ENCODE results near the gene SPATA17.
"Not testable (repeated sequence)": the region's sequence is repeated elsewhere in the genome, so short reads cannot be mapped to it uniquely, and the experiment has no call there.

SPATA17 gene, protein sequence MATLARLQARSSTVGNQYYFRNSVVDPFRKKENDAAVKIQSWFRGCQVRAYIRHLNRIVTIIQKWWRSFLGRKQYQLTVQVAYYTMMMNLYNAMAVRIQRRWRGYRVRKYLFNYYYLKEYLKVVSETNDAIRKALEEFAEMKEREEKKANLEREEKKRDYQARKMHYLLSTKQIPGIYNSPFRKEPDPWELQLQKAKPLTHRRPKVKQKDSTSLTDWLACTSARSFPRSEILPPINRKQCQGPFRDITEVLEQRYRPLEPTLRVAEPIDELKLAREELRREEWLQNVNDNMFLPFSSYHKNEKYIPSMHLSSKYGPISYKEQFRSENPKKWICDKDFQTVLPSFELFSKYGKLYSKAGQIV

DNA sequence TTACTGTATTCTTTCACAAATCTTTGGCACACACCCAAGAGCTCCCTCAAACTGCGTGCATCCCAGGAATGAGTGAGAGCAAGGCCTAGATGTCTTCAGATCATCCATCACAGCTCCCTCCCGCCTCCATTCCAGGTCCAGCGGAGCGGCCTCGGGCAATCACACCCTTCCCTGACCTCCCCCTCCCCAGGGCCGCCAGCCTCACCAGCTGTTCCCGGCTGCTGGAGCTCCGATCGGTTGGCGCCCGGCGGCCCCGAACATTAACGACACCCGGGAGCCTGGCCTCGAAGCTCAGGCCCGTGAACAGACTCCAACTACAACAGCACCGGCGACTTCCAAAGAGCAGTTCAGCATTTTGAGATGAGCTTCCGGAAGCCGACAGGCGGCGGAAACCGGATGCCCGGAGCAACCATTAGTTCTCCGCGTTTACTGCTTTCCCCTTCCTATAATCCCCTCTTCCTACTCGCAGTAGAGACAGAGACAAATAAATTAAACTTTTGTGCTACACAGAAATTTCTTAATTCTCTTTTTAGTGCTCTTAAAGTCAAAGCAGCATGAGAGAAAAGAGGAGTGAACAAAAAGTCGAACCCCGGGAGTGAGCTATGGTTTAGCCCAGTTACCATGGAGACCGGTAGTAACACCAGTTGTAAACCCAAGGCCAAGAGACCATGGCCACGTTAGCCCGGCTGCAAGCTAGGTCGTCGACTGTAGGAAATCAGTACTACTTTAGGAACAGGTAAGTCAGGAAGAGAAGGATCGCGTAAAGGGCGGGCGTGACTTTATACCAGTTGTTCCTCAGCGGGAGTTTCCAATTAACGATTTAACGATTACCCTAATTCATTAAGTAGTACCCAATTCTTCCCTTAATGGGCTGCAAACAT is at the start of gene SPATA17, which contains the start of gene GPATCH2:
TSS of gene SPATA17 (plus strand) at position 634 of the 881 bp plus-strand sequence. CDS start at position 669, 35 bp downstream.
TSS of gene GPATCH2 (minus strand) at position 380 of the 881 bp plus-strand sequence. CDS start at position 261, 119 bp downstream.
- peak; percentile 71 for DNase-seq

DNA sequence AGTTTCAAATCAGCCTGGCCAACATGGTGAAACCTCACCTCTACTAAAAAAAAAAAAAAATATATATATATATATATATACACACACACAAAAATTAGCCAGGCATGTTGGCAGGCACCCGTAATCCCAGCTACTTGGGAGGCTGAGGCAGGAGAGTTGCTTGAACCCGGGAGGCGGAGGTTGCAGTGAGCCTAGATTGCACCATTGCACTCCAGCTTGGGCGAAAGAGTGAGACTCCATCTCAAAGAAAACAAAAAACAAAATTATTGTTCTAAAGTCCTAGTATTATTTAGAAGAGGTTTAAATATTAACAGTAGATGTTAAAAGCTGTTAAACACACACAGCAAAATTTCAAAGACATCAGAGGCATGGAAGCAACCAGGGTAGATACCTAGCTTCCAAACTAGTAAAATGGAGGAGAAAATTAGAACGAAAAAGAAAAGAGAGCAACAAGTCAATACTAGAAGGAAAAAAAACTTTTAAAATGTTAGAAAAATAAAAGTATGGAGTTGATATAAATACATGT is 46.8 kb upstream of the SPATA17 start:
- DNase-seq: not testable (repeated sequence)

DNA sequence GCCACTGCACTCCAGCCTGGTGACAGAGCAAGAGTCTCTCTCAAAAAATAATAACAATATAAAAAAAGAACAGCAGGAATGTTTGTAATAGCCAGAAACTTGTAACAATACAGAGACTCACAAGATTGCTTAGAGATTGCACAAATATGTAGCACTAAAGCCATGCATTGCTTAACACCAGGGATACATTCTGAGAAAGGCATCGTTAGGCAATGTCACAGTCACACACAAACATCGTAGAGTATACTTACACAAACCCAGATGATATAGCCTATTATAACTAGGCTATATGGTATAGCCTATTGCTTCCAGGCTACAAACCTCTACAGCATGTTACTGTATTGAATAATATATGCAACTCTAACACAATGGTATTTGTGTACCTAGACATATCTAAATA is 45.6 kb upstream of the SPATA17 start:
- DNase-seq: no peak

DNA sequence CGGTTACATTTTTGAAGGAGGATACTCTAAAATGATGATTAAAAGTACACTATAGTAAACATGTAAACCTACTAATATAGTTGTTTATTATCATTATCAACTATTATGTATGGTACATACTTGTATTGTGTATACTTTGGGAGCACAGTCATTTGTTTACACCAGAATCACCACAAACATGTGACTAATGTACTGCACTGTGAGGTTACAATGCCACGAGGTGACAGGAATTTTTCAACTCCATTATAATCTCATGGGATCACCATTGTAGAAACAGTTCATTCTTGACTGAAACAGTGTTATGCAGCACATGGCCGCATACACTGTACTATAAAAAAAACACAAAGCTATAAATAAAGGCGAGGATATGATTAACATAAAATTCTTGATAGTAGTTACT is 44.6 kb upstream of the SPATA17 start:
- no peak for DNase-seq

DNA sequence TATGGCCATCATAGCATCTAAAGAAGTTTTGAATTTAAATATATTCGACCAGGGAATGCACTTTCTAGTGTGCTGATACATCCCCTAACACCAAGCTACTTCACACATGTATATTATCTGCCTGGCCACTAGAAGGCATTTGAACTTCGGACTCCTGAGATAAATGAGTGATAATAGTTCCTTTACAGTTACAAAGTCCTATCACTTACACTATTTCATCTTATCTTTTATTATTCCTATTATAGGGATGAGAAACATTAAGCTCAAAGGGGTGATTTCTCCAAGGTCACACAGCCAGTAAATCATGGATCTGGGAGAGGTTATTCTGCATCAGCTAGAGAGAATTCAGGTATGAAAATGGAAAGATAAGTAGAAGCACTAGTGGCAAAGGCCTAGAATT is 40.5 kb upstream of the SPATA17 start:
- no peak for DNase-seq

DNA sequence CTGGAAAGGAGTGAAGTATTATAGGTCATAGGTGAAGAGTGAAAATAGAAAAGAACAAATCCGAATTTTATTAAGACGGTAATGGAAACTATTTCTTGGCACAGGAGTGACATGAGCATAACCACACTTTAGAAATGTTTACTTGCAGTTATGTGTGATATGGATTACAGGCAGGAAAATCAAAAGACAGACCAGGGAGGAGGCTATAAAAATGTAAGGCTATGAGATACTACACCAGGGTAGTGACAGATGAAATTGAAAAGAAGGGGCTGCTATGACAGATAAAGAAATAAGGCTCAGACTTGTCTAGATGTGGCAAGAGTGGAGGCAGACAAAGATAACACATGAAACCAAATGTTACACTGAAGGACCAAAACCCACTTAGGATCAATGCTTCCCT is 32.0 kb upstream of the SPATA17 start:
- no peak for DNase-seq

DNA sequence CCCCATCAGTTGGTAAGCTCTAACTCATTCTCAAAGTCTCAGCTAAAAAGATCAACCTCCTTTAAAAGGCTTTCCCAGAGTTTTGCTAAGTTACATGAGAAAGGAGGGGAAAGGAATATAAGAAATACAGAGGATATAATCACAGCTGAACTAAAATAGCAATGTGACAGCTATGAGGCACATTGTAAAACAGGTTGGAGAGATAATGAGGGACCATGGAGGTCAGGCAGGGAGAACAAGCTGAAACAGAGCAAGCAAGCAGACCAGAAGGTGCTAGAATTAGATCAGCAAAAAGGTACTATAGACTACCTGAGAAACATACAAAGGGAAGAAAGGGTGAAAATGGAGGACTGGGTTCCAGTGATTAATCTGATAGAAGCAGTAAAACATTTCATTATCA is 28.8 kb upstream of the SPATA17 start:
- DNase-seq: no peak

DNA sequence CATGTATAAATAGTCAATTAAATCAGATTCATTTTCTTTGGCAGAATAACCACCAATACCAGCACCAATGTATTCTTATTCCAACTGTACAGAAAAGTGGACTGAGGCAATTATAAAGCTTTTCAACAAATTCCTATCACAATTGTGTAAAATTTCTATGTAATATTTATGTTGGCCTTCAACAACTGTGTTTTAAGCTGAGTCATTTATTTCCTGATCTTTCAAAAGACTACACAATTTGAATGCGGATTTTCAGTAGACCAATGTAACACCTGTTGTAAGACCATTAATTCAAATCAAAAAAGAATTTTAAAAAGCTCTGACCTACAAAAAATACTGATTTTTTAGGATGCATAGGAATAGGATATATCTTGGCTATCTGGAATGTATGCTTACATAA is 25.8 kb upstream of the SPATA17 start:
- no peak for DNase-seq

DNA sequence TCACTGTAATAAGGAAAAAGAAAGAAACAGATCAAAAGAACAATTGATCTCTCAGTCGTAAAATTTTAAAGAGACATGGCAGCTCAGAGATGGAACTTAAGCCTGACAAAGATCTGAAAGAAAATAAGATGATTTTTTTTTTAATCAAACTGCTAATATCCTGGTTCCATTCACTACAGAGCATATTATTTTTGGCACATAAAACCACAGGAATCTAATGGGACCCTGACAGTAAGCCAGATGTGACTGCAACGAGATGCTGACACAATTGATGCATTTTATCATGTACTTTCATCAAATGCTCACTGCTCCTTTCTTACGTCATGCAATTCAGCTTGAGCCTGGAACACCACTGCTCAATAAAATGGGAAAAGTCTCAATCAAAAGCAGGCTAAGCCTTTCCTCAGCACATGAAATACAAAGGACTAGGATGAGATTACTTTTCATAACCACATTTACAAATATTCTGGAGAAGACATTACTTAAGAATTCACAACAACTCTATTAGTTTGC is 16.9 kb upstream of the SPATA17 start:
- no peak for DNase-seq

DNA sequence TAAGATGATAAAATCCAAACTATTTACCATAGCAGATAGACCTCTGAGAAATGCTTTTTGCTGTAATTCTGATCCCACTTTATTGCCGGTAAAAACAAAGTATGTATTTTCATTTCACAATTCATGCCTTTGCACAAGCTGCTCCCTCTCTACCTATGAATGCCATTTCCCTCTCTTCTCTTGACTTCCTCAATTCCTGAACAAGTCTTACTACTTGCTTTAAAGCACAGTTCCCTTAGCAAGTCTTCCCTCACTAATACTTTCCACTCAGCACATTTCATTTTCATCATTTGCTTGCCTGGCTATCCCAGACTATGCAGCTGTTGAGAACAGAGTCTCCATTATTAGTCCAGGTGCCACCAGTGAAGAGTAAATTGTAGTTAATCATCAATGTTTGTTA is 14.0 kb upstream of the SPATA17 start:
- DNase-seq: no peak

DNA sequence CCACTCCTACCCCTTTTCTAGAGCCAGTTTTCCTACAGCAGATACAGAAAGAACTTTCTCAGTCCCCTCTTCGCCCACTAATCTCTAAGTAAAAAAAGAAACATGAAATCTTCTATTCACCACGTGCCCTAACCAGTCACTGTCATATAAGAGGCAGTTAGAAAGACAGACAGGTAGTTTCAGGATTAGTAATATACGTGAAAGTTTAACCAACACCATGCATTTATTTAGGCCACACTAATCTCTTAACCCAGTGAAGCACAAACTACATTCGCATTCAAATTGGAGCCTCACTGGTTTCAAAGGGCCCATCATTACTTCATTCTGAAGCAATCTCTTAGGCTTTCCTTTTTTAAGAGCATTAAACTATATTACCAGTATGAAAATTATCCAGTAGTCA is 10.3 kb upstream of the SPATA17 start:
- no peak for DNase-seq

DNA sequence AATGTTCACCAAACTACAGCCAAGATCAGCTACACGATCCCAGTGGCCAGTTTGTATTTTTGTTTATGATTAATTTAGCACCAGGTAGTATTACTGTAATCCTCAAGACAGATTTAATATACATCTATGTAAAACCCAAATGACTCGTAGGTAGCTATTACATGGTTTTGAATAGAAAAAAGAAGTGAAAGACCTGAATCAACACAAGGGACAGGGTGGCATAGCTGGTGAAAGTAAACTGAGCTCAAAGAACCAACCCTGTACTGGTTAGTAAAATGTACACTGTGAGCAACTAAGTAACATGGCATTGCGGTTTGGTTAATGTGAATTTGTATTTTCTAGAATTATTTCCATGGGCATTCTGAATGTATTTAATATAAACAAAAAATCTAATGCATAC is 9.1 kb upstream of the SPATA17 start:
- no peak for DNase-seq

DNA sequence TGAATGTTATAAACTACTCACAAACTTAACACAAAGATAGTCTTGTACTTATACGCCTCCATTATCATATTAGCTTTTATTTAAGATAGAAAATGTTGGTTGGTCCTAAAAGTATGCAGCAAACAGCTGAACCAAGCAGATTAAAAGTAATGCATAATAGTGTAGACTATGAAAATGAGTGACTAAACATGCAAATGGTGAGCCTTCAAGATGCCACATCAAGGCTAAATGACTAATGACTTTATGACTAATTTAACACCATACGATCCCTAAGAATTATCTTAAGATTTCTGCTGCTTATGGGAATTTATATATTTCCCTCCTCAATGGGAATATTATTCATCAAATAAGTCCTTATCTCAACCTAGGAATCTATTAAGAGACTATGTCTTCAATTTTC is 4.8 kb upstream of the SPATA17 start:
- DNase-seq: no peak

DNA sequence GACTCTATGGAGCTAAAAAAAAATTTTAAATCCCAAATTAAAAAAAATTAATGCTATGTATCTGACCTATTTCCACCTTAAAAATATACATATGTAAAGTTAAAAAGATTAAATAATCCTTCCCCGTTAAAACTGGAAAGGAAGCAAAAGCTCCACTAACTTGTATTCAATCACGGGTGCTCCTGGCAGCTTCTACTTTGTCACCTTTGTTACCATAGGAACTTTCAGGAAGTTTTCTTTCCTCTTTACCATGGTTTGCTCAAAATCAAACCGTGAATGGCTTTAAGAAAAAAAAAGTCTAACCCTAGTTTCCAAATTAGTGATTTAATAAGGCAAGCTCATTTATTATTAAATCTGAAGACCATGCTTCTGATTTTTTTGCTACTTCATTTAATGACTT is 3.7 kb upstream of the SPATA17 start:
- DNase-seq: no peak

DNA sequence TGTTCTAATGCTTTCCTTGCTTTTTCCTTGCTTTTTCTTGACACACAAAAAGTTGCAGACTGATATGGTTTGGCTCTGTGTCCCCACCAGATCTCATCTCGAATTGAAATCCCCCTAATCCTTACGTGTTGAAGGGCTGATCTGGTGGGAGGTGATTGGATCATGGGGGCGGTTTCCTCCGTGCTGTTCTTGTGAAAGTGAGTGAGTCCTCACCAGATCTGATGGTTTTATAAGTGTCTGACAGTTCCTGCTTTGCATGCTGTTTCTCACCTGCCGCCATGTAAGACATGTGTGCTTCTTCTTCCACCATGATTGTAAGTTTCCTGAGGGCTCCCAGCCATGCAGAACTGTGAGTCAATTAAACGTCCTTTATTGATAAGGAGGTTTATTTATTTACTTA is 11.3 kb downstream of the SPATA17 start:
- no peak for DNase-seq

DNA sequence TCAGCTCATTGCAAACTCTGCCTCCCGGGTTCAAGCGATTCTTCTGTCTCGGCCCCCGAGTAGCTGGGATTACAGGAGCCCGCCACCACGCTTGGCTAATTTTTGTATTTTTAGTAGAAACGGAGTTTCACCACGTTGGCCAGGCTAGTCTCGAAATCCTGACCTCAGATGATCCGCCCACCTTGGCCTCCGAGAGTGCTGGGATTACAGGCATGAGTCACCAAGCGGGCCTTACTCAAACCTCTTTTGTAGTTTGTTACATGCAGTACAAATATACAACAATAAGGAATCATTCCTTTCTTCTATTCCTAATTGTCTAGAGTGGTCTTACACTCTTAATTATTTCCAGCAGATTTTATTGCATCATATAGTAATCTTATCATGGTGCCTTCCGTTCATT is 16.6 kb downstream of the SPATA17 start:
- no peak for DNase-seq

DNA sequence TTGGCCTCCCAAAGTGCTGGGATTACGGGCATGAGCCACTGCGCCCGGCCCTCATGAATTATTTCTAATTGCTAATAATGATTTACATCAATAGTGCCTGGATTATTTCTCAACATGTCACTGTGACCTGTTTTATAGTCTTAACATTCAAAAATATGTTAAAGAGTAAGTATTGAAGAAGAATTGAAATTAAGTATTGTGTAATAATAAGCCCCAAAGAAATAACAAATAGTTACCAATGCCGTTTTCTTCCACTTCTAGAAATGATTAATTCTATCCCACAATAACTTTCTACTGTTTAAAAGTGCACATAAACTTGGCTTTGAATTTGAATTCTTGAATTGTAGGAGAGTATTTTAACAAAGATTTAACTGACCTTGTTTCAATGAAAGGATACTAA is 19.5 kb downstream of the SPATA17 start:
- DNase-seq: no peak

DNA sequence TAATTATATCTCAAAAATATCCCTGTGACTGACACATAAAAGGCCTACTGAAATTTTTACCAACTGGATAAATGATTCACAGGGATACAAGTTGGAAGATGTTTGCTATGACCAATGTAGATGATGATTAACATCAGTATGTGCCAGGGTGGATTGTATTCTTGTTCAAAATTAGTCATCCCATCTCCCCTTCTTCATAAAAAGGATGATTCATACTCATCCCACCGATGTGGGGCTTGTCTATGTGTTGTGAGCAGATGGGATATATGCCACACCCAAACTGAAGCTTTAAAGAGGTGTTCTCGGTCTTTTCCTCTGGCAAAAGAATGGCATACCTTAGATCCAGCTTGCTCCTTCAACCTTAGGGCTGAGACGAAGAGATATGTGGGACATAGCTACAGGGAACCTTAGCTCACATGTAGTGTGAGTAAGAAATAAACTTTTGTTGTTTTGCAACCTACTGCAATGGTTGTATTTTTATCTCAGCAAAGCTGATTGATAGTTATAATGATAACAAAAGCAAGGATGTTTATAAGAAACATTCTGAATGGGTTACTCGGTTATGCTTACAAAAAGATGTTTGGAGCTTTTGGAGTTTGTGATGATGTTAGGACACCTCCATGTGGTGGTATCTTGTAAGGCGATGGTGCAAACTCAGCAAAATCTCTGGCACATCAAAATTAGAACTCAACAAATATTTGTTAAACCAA is 29.4 kb downstream of the SPATA17 start:
- no peak for DNase-seq

DNA sequence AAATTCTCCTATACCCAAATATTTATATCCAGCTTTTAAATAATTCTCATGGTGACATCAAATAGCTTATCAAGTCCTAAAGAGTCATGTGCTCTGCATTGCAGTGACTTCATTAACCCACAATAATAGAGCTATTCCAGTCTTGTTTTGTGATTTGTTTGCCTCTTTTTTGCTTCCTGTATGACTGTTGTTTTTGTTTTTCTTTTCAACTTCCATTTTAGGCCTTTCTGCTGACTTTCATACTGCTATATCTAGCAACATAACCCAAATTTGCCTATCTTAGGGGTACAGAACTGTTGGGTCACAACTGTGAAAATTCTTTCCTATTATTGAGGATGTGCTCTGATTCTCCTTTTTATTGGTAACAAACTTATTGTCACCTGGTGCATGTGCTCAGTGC is 30.3 kb downstream of the SPATA17 start:
- no peak for DNase-seq

DNA sequence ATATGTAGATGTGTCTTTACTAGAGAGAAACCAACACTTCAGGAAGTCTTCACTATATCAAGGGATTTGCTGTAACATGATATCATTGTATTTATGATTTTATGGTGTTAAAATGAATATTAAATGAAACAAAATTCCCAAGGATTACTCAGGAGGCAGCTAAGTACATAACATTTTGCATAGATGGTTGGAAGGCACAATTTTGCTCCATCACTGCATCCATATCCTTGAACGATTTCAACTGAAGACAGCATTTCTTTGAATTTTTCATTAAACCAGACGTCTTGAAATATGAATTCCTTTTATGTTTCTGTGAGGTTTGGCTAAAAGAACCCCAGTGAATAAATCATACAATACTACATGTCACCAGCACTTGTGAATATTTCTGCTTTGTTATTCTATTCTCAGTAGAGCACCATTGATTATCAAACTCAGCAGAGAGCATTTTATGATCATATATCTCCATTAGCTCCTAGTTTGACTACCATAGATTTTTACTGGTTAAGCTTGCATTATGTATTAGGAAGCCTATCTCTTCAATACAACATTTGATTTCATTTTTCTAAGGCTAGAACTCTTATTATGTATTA is 37.3 kb downstream of the SPATA17 start:
- no peak for DNase-seq

DNA sequence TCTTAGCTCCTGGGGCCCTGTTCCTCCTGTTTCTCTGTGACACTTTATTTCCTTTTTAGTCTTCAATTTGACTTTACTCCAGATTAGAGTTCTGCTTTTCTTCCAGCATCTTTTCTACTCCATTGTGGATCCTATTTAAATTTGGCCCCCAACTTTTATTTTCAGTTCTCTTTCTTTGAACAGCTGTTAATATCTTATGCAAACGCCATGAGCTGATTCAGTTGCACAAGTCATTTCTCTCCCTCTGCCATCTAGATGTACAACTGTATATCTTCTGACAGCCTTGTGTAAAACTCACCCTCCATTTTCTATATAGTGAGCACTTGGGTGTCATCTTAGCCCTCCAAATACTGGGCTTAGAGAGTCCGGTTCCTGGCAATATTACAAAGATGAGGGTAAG is 42.2 kb downstream of the SPATA17 start:
- no peak for DNase-seq

DNA sequence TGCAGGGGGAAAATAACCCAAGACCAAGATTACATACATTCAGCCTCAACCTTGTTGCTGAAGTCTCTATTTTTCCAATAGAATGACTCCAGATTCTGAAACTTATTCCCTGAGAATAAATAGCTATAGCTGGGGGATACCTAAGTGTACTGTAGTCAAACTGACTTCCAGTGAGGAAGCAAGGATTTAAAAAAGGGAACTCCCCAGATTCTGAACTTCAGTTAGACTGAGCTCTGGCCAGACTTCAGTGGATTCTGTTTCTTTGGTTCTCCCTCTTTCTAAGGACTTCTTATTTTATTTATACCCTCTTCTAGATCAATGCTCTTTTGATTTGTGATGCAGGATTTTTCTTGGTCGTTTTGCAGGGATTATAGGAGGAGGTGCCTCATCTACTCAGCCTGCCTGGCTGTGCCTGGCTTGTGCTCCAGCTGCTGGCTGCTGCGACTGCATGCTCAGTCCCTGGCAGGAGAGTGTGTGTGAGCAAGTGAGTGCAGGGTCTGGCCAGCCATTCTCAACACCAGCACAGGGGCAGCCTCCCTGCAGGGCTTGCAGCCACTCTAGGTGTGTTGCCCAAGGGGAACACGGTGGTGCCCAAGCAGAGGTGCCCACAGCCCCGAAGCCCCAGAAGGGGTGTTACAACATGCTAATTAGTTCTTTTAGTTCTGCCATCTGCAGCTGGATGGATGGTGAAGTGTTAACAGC is 43.0 kb downstream of the SPATA17 start:
- DNase-seq: no peak

Measured in activated gamma-delta T cell treated with Interleukin-2 at 50 U/mL for 16 hours (primary cell).